ENCODE measurements around the gene TOM1L1. TPM values are rescaled to one million over a fixed set of nuclear protein-coding genes. Genes with fewer than 3 reads are reported as not detected.

TOM1L1 gene
- total and polyA plus RNA-seq, 2 of the 8 experiments (the other 6 are each of a cell fraction or from before 2014, with no cell fraction given) = 47.0 to 60.8 TPM

DNA sequence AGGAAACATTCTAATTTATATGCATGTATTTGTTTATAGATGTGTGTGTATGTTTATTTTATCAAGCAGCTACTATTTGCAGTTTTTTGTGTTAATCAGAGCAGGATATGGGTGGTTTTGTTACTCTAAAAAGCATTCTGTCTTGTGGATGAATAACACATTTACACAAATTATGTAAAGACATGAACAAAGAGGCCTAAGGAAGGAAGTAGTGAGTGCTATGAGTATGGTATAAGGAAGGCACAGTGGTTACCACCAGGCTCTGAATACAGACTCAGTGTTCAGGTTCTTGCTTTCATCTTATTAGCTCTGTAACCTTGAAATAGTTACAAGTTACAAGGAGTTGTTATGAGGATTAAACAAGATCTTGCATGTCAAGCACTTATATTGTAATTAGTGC lies 101.8 kb downstream of the TOM1L1 start:
- ChIA-PET POLR2A (ENCODE audit: partially characterized antibody) (no interaction called here), CTCF (ENCODE audit: partially characterized antibody) (interaction anchor here (0.6 to 6.7 kb wide), 2 partner anchors 8 to 742 kb away, joined by 3 to 107 read pairs; no protein-coding TSS in a partner anchor)
- FAIRE-seq (no peak), DNase-seq (ENCODE audit: low read depth in 1 of 2, low spot score in 2 of 2) (no peak)
- Histone ChIP-seq H2AK5ac (ENCODE audit: low read depth, low read length) (no peak overlapping the region), H4K5ac (ENCODE audit: insufficient read length, low read depth, low read length) (no peak overlapping the region), H2AFZ (ENCODE audit: low read length) (no peak overlapping the region), H3K27ac (ENCODE audit: low read depth, low read length) (no peak overlapping the region), H3K56ac (replicated peaks; ENCODE audit: insufficient read length, low read depth, low read length) (no peak overlapping the region), H3K14ac (ENCODE audit: insufficient read length) (no peak overlapping the region), H2BK120ac (replicated peaks; ENCODE audit: low read depth, low read length) (no peak overlapping the region), H3K79me1 (ENCODE audit: low read depth, low read length) (no peaks in the 10 kb centered on the region), H3K23me2 (ENCODE audit: low read depth, low read length) (no peaks in the 10 kb centered on the region), H3K4me1 (replicated peaks in 1 of 4; ENCODE audit: control insufficient read depth in 3 of 4, insufficient read depth in 4 of 4, low read length in 3 of 4) (no peaks in the 10 kb centered on the region), H2BK12ac (ENCODE audit: low read depth, low read length) (no peak overlapping the region), H2BK15ac (ENCODE audit: low read length) (no peak overlapping the region), H3K36me3 (ENCODE audit: control insufficient read depth in 2 of 4, insufficient read depth in 4 of 4, low read length in 3 of 4) (peaks cover 0 to 7% (median 0%) of the 10 kb centered on the region in 4 experiments; a peak in 1 of 8 replicates), H4K8ac (ENCODE audit: extremely low read depth, insufficient read depth, low read length) (no peak overlapping the region), H3K9me3 (ENCODE audit: insufficient read depth in 2 of 2, low read depth in 1 of 2, low read length in 1 of 2) (no peaks in the 10 kb centered on the region), H2BK5ac (ENCODE audit: low read depth, low read length) (no peak overlapping the region), H3K27me3 (replicated peaks in 1 of 4; ENCODE audit: control insufficient read depth in 3 of 4, extremely low read depth in 1 of 4, insufficient read depth in 3 of 4, low read length in 3 of 4) (no peaks in the 10 kb centered on the region), H3K4me3 (ENCODE audit: extremely low read depth in 1 of 4, insufficient read depth in 2 of 4, low read depth in 3 of 4, low read length in 4 of 4) (no peak overlapping the region), H4K20me1 (replicated peaks in 1 of 2; ENCODE audit: control insufficient read depth in 1 of 2, insufficient read depth in 2 of 2, low read length in 2 of 2) (no peaks in the 10 kb centered on the region), H4K91ac (replicated peaks; ENCODE audit: insufficient read length, low read length) (no peak overlapping the region), H3K4ac (replicated peaks; ENCODE audit: insufficient read length, low read depth, low read length) (no peak overlapping the region), H3K18ac (ENCODE audit: extremely low read depth, low read length) (no peak overlapping the region), H3K79me2 (ENCODE audit: control insufficient read depth in 1 of 2, insufficient read depth in 2 of 2, low read length in 2 of 2) (no peaks in the 10 kb centered on the region), H2BK20ac (ENCODE audit: low read length) (no peak overlapping the region), H3K4me2 (ENCODE audit: insufficient read depth in 1 of 2, low read depth in 2 of 2, low read length in 2 of 2) (no peak overlapping the region), H3K23ac (ENCODE audit: insufficient read length) (no peak overlapping the region), H3K9ac (replicated peaks in 1 of 4; ENCODE audit: extremely low read depth in 1 of 4, low read depth in 3 of 4, low read length in 3 of 4) (no peak overlapping the region)
- no peak for TF ChIP-seq HDAC2 (IDR thresholded peaks at IDR 0.05; ENCODE audit: borderline replicate concordance in 1 of 2, low read depth in 2 of 2, low read length in 2 of 2)
- no peak for TF ChIP-seq FOSL1 (IDR thresholded peaks at IDR 0.05; ENCODE audit: insufficient read depth, low read depth, low read length)
- TF ChIP-seq MAFK (IDR thresholded peaks at IDR 0.05; ENCODE audit: low read depth, low read length) = no peak
- no peak for TF ChIP-seq TAF7 (optimal IDR thresholded peaks at IDR 0.05; ENCODE audit: borderline replicate concordance, low read depth, low read length)
- no peak for TF ChIP-seq CHD2 (IDR thresholded peaks at IDR 0.05; ENCODE audit: low read length)
- no peak for TF ChIP-seq KDM5A (IDR thresholded peaks at IDR 0.05; ENCODE audit: low read length)
- no peak for TF ChIP-seq KDM4A (IDR thresholded peaks at IDR 0.05; ENCODE audit: low read depth, low read length, severe bottlenecking)
- TF ChIP-seq JUND (IDR thresholded peaks at IDR 0.05; ENCODE audit: low read length) = no peak
- no peak for TF ChIP-seq NRF1 (IDR thresholded peaks at IDR 0.05; ENCODE audit: low read depth, low read length)
- TF ChIP-seq SP1 (IDR thresholded peaks at IDR 0.05; ENCODE audit: low read depth, low read length) = no peak
- TF ChIP-seq, protein P1, sequence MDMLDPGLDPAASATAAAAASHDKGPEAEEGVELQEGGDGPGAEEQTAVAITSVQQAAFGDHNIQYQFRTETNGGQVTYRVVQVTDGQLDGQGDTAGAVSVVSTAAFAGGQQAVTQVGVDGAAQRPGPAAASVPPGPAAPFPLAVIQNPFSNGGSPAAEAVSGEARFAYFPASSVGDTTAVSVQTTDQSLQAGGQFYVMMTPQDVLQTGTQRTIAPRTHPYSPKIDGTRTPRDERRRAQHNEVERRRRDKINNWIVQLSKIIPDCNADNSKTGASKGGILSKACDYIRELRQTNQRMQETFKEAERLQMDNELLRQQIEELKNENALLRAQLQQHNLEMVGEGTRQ (IDR thresholded peaks at IDR 0.05; ENCODE audit: low read length) = no peak
- TF ChIP-seq KDM1A (IDR thresholded peaks at IDR 0.05; ENCODE audit: borderline replicate concordance, low read length) = no peak
- TF ChIP-seq EGR1 (IDR thresholded peaks at IDR 0.05; ENCODE audit: borderline replicate concordance, low read depth, low read length) = no peak
- no peak for TF ChIP-seq SIX5 (IDR thresholded peaks at IDR 0.05; ENCODE audit: low read depth, low read length)
- TF ChIP-seq TAF1 (IDR thresholded peaks at IDR 0.05; ENCODE audit: low read depth, low read length) = no peak
- no peak for TF ChIP-seq CHD1 (IDR thresholded peaks at IDR 0.05; ENCODE audit: low read depth, low read length)
